ENCODE results near the gene KIF18A.
"Not testable (repeated sequence)": the region's sequence is repeated elsewhere in the genome, so short reads cannot be mapped to it uniquely, and the experiment has no call there.

DNA sequence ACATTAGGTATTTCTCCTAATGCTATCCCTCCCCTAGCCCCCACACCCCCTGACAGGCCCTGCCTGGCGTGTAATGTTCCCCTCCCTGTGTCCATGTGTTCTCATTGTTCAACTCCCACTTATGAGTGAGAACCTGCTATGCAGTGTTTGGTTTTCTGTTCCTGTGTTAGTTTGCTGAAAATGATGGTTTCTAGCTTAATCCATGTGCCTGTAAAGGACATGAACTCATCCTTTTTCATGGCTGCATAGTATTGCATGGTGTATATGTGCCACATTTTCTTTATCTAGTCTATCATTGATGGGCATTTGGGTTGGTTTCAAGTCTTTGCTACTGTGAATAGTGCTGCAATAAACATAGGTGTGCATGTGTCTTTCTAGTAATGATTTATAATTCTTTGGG, 20.8 kb downstream of the KIF18A start:
- TF ChIP-seq, protein P1, sequence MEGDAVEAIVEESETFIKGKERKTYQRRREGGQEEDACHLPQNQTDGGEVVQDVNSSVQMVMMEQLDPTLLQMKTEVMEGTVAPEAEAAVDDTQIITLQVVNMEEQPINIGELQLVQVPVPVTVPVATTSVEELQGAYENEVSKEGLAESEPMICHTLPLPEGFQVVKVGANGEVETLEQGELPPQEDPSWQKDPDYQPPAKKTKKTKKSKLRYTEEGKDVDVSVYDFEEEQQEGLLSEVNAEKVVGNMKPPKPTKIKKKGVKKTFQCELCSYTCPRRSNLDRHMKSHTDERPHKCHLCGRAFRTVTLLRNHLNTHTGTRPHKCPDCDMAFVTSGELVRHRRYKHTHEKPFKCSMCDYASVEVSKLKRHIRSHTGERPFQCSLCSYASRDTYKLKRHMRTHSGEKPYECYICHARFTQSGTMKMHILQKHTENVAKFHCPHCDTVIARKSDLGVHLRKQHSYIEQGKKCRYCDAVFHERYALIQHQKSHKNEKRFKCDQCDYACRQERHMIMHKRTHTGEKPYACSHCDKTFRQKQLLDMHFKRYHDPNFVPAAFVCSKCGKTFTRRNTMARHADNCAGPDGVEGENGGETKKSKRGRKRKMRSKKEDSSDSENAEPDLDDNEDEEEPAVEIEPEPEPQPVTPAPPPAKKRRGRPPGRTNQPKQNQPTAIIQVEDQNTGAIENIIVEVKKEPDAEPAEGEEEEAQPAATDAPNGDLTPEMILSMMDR (IDR thresholded peaks at IDR 0.05; ENCODE audit: poor library complexity): not testable (repeated sequence)
- TF ChIP-seq EZH2 (IDR thresholded peaks at IDR 0.05; ENCODE audit: borderline replicate concordance): not testable (repeated sequence)
